Ishikawa (cell line): ENCODE measurements around the gene SLC9A9.
A peak's percentile ranks its signal among the peaks of the same experiment; 100 is the strongest.

Experiments used
- CEBPB ChIP-seq: IDR thresholded peaks from 2 replicates; pipeline ENCODE4 v1.6.1; 2012
- CREB1 ChIP-seq: IDR thresholded peaks from 2 replicates; pipeline ENCODE4 v1.6.1; 2012; ENCODE audit warnings: low read depth
- EGR1 ChIP-seq: IDR thresholded peaks from 2 replicates; pipeline ENCODE4 v1.6.1; 2012
- EP300 ChIP-seq: IDR thresholded peaks from 2 replicates; pipeline ENCODE4 v1.6.1; 2012; ENCODE audit warnings: borderline replicate concordance
- FOXM1 ChIP-seq: IDR thresholded peaks from 2 replicates; pipeline ENCODE4 v1.6.1; 2012; ENCODE audit warnings: low read depth, borderline replicate concordance
- NFIC ChIP-seq: IDR thresholded peaks from 2 replicates; pipeline ENCODE4 v1.6.1; 2012
- RAD21 ChIP-seq: IDR thresholded peaks from 2 replicates; pipeline ENCODE4 v1.6.1; 2012; ENCODE audit warnings: low read depth
- REST ChIP-seq: IDR thresholded peaks from 2 replicates; pipeline ENCODE4 v1.6.1; 2012; ENCODE audit warnings: low read depth, mild to moderate bottlenecking
- TAF1 ChIP-seq: IDR thresholded peaks from 2 replicates; pipeline ENCODE4 v1.6.1; 2012; ENCODE audit warnings: low read depth, mild to moderate bottlenecking
- TCF12 ChIP-seq: IDR thresholded peaks from 2 replicates; pipeline ENCODE4 v1.6.1; 2012; ENCODE audit warnings: low read depth
- TEAD4 ChIP-seq: IDR thresholded peaks from 2 replicates; pipeline ENCODE4 v1.6.1; 2012
- USF1 ChIP-seq: IDR thresholded peaks from 2 replicates; pipeline ENCODE4 v1.6.1; 2012
- YY1 ChIP-seq: IDR thresholded peaks from 2 replicates; pipeline ENCODE4 v1.6.1; 2012; ENCODE audit warnings: low read depth
- ZBTB7A ChIP-seq: IDR thresholded peaks from 2 replicates; pipeline ENCODE4 v1.6.1; 2012; ENCODE audit warnings: low read depth
- TF ChIP-seq, protein P1 (sequence below): IDR thresholded peaks from 2 replicates; pipeline ENCODE4 v1.6.1; 2012

The SLC9A9 gene

DNA sequence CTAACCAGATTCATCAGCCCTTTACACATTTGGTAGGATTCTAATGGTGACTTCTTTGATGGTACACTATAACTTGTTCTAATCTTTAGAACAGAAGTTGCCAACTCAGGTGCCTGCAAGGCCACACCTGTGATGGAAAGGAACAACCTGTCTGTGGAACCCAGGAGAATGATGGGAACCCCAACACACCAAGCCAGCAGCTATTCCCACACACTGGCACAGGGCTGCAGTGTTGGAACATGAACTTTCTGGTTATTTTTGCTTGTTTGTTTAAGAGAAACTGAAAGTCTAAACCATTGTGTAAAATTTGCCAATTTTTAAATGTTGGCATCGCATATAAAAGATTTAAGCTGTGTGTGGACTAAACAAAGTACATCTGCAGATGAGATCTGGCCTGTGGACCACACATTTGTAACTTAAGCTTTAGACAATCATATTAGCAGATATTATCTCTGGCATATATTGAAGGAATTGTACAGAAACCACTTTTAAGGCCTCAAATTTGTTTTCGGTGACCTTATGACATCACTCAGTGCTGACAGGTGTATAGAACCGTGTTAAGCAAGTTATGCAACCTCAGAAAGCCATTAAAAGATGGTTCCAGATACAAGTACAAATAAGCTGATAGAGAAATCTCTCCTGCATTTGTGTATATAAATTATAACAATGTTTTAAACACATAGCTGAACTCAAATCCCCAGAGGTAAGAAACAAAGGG lies 242.9 kb downstream of the SLC9A9 start:
- TF ChIP-seq REST (no peak), NFIC (no peak), CREB1 (no peak), YY1 (no peak), TEAD4 (no peak), RAD21 (no peak), ZBTB7A (no peak)
- TF ChIP-seq, protein P1, sequence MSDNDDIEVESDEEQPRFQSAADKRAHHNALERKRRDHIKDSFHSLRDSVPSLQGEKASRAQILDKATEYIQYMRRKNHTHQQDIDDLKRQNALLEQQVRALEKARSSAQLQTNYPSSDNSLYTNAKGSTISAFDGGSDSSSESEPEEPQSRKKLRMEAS, result no peak

DNA sequence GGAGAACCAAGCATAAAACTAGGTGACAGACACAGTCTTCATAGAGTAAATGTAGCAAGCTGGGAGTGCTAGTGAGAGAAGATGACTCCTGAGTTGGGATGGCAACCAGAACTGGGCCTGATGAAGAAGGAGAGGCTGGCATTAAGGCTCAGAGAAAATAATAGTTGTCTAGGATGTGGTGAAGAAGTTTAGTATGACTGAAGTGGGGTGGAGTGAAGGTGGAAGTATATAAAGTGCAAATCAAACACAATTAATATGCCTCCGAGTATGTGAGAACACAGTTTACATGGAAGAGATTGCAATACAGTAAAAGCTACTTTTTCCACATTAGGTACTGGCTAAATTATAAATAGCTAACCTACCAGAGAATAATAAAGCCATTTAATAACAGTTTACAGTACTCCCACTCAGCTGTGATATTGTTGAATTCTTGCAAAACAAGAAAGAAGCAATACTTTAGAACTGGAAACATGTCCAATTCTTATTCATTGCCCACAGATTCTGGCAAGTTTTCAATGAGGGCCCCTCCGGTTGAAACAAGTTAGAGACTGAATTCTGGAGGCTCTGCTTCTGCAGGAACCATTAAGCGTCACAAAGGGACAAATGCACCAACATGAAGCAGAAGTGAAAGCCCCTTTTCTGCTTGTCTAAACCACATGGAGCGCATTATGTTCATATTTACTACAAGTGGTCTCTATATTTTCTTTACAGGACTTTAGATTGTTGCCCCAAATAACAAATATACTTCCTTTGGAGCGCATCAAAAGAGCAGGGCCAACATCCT lies 243.7 kb downstream of the SLC9A9 start:
- TF ChIP-seq TEAD4, result no peak
- TF ChIP-seq FOXM1, result no peak
- TF ChIP-seq RAD21, result no peak
- no peak for TF ChIP-seq USF1
- no peak for TF ChIP-seq REST
- TF ChIP-seq CREB1, result no peak
- no peak for TF ChIP-seq CEBPB
- TF ChIP-seq TAF1, result no peak

- TF ChIP-seq NFIC, result no peak
- TF ChIP-seq CREB1, result no peak
- no peak for TF ChIP-seq EGR1
- no peak for TF ChIP-seq FOXM1
- no peak for TF ChIP-seq TCF12
- no peak for TF ChIP-seq TAF1
- TF ChIP-seq USF1, result no peak
- TF ChIP-seq, protein P1, result no peak
- no peak for TF ChIP-seq TEAD4
- no peak for TF ChIP-seq EP300
- TF ChIP-seq ZBTB7A, result no peak
- no peak for TF ChIP-seq CEBPB
- TF ChIP-seq RAD21, result no peak
- no peak for TF ChIP-seq YY1
- no peak for TF ChIP-seq REST
Observed at GRCh38 chr3:143603774-143604173, 244.5 kb downstream of the SLC9A9 start.

- TF ChIP-seq, protein P1, result peak; percentile 18; the same call in 1 of the 2 replicates
- no peak for TF ChIP-seq CREB1
- TF ChIP-seq EGR1, result no peak
- TF ChIP-seq TEAD4, result no peak
- TF ChIP-seq NFIC, result no peak
Observed at GRCh38 chr3:143601723-143602484, 246.4 kb downstream of the SLC9A9 start.
